Measurements from ENCODE around the gene RNU6-9. TPM values are rescaled to one million over a fixed set of nuclear protein-coding genes. Genes with fewer than 3 reads are reported as not detected.

RNU6-9 gene
- total RNA-seq, 1 experiment from 2014 or later = not detected

- DNase-seq (ENCODE audit: low spot score) (no peak), ATAC-seq (no peak)
- Mint-ChIP-seq H3K9me3 (no peaks in the 10 kb centered on the region), H3K4me1 (no peaks in the 10 kb centered on the region), H3K36me3 (peaks cover 36% of the 10 kb centered on the region), H3K27me3 (ENCODE audit: low read depth) (no peaks in the 10 kb centered on the region), H3K4me3 (no peak overlapping the region), H3K27ac (0 out of 2 replicates have a peak overlapping the region, but pooled peaks have one; percentile 82)
- POLR2A ChIA-PET = no interaction called here
- CTCF ChIA-PET = no interaction called here
- TF ChIP-seq TP53 (CRISPR knock-in tag; IDR thresholded peaks at IDR 0.05) (no peak), SP1 (CRISPR knock-in tag; conservative IDR thresholded peaks at IDR 0.05) (no peak), MAX (CRISPR knock-in tag; IDR thresholded peaks at IDR 0.05) (no peak), IRF2 (CRISPR knock-in tag; IDR thresholded peaks at IDR 0.05; ENCODE audit: borderline replicate concordance, low read depth) (no peak), FOXK1 (CRISPR knock-in tag; IDR thresholded peaks at IDR 0.05) (no peak), RORB (CRISPR knock-in tag; IDR thresholded peaks at IDR 0.05) (no peak), PRDM15 (CRISPR knock-in tag; IDR thresholded peaks at IDR 0.05) (no peak), MYBL2 (CRISPR knock-in tag; IDR thresholded peaks at IDR 0.05) (no peak), ZMAT4 (CRISPR knock-in tag; IDR thresholded peaks at IDR 0.05) (no peak), MXD4 (CRISPR knock-in tag; IDR thresholded peaks at IDR 0.05; ENCODE audit: borderline replicate concordance) (no peak)
Measured at GRCh38 chr19:940591-941291, 47.5 kb downstream of the RNU6-9 start.

GRCh38 chr19:941292-942132, 48.2 kb downstream of the RNU6-9 start:
- ChIA-PET POLR2A (no interaction called here), CTCF (no interaction called here)
- ATAC-seq (no peak), DNase-seq (ENCODE audit: low spot score) (no peak)
- H3K4me3 Mint-ChIP-seq = no peak overlapping the region
- H3K36me3 Mint-ChIP-seq = peaks cover 36% of the 10 kb centered on the region
- H3K4me1 Mint-ChIP-seq = no peaks in the 10 kb centered on the region
- H3K9me3 Mint-ChIP-seq = no peaks in the 10 kb centered on the region
- H3K27ac Mint-ChIP-seq = peak overlapping the region; percentile 65; the same call in 1 of the 2 replicates
- H3K27me3 Mint-ChIP-seq (ENCODE audit: low read depth) = no peaks in the 10 kb centered on the region
- TF ChIP-seq ZNF671 (CRISPR knock-in tag; IDR thresholded peaks at IDR 0.05) = no peak
- TF ChIP-seq ZNF219 (CRISPR knock-in tag; IDR thresholded peaks at IDR 0.05; ENCODE audit: borderline replicate concordance) = no peak
- no peak for TF ChIP-seq NFYB (CRISPR knock-in tag; conservative IDR thresholded peaks at IDR 0.05; ENCODE audit: low read depth)
- TF ChIP-seq ARID4B (CRISPR knock-in tag; IDR thresholded peaks at IDR 0.05; ENCODE audit: borderline replicate concordance) = no peak
- TF ChIP-seq ZNF396 (CRISPR knock-in tag; IDR thresholded peaks at IDR 0.05; ENCODE audit: borderline replicate concordance) = no peak
- no peak for TF ChIP-seq ZSCAN18 (CRISPR knock-in tag; IDR thresholded peaks at IDR 0.05)
- TF ChIP-seq AFF4 (CRISPR knock-in tag; IDR thresholded peaks at IDR 0.05; ENCODE audit: borderline replicate concordance) = no peak
- TF ChIP-seq SP1 (CRISPR knock-in tag; conservative IDR thresholded peaks at IDR 0.05) = no peak

Data from WTC11 (cell line).